Natural killer cell (primary cell): ENCODE results near the gene LY6G6C. TPM values are rescaled to one million over a fixed set of nuclear protein-coding genes. Genes with fewer than 3 reads are reported as not detected.

Source experiments
- ATAC-seq, 3 donors: fragments of 150-1000 bp in 2 of 3; fragments of 200-7000 bp in 1 of 3; cut with Tn5 transposase; 1 replicate in 1 of 3; 2 replicates in 2 of 3; pipeline ENCODE4 v1.10.0; 2021; ENCODE audit warnings: mild to moderate bottlenecking in 2 of 3, moderate library complexity in 2 of 3
- DNase-seq, 2 donors: peaks; one replicate each; pipeline versions ENCODE4 v3.0.0 to v3.0.0-alpha.2; 2013 to 2021; ENCODE audit warnings: mixed read lengths in 1 of 2
- H3K27ac ChIP-seq: one replicate; pipeline ENCODE4 v1.5.1; 2013; ENCODE audit warnings: mild to moderate bottlenecking, low read length
- H3K27me3 ChIP-seq: one replicate; pipeline ENCODE4 v1.6.1; 2013; ENCODE audit warnings: low read length; ENCODE audit not compliant: control insufficient read depth, insufficient read depth
- H3K36me3 ChIP-seq: one replicate; pipeline ENCODE4 v1.6.1; 2013; ENCODE audit warnings: low read length; ENCODE audit not compliant: control insufficient read depth, insufficient read depth
- H3K4me1 ChIP-seq: one replicate; pipeline ENCODE4 v1.6.1; 2013; ENCODE audit warnings: low read length; ENCODE audit not compliant: control insufficient read depth, insufficient read depth
- H3K4me3 ChIP-seq: one replicate; pipeline ENCODE4 v1.5.1; 2013; ENCODE audit warnings: low read length
- H3K9me3 ChIP-seq: one replicate; pipeline ENCODE4 v1.6.1; 2013; ENCODE audit warnings: low read length; ENCODE audit not compliant: control insufficient read depth, insufficient read depth
- H3K27ac Mint-ChIP-seq, 2 donors: one replicate each; pipeline ENCODE4 v1.8.0; 2022; ENCODE audit warnings: mild to moderate bottlenecking in 2 of 2, mixed read lengths in 2 of 2, moderate library complexity in 1 of 2
- H3K27me3 Mint-ChIP-seq, 2 donors: one replicate each; pipeline ENCODE4 v1.8.0; 2022; ENCODE audit warnings: low read depth in 2 of 2, mixed read lengths in 2 of 2
- H3K36me3 Mint-ChIP-seq: one replicate; pipeline ENCODE4 v1.8.0; 2022; ENCODE audit warnings: mixed read lengths
- H3K4me1 Mint-ChIP-seq, 2 donors: one replicate each; pipeline ENCODE4 v1.8.0; 2022; ENCODE audit warnings: mixed read lengths in 2 of 2
- H3K4me3 Mint-ChIP-seq: one replicate; pipeline ENCODE4 v1.8.0; 2022; ENCODE audit warnings: mild to moderate bottlenecking, moderate library complexity, mixed read lengths
- H3K9me3 Mint-ChIP-seq, 2 donors: one replicate each; pipeline ENCODE4 v1.8.0; 2022; ENCODE audit warnings: mixed read lengths in 2 of 2
- WGBS: methylation state at CpG from one replicate; pipeline ENCODE4 v1.1.7; 2013; ENCODE audit warnings: missing lambda C conversion rate; ENCODE audit not compliant: insufficient coverage; 5-methylcytosine and 5-hydroxymethylcytosine counted together
- intact Hi-C: fragments of 100-400 bp; cut with micrococcal nuclease; formaldehyde crosslinking; loops from one replicate; pipeline ENCODE4 v1.14.2; 2022
- total RNA-seq, 4 donors: library from RNA; stranded (reverse); fragments of 120-200 nt in 1 of 4; gene quantifications; one replicate each; pipeline versions ENCODE4 v1.2.3 to v1.2.4, GENCODE V29; 2013 to 2022
- TF ChIP-seq, protein P1 (sequence below): fragments of 200-600 bp; IDR thresholded peaks from one replicate; pipeline ENCODE4 v1.8.0; 2022; ENCODE audit warnings: antibody characterized with exemption

Gene LY6G6C
- total RNA-seq, 3 donors from 2014 or later (not counting 1 experiment from before 2014, with no cell fraction given): not detected

DNA sequence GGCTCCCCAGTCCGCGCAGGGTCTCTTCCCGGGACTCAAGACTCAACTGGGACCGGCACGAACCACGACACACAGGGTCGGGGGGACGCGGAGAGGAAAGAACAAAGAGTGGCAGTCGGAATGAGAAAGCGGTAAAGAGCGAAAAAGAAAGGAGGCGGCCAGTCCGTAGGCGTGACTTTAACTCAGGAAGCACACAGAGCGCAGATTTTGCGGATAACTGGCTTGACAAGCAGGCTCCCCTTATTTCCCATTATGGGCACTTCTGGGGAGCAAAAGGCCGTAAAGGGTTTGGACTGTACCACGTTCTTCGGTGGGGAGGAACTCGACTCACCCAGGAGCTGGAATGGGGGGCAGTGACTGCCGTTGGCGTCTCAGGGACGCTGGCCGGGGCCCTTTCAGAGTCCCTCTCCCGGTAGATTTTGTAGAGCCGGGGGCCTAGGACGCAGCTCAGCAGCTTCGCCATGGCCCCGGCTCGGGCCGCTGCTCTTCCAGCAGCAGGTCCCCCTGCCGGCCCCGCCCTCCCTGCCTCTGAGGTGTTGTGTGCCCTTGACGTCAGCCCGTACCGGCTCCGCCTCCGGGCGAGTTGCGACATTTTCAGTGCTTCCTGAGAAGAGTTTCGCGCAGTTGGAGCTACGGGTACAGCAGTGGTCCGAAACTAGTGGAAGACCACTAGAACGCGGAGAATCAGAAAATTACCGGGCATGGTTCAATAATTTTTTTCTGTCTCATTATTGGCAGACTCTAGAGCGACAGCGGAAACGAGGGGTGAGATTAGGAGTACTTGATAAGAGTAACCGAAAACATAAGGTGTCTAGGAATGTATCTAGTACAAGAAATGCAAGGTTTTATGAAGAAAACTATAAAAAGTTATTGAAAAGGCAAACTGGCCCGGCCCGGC is 18.5 kb downstream of the LY6G6C start, which contains the start of gene ABHD16A:
Gene ABHD16A (minus strand): TSS at position 506 of the 898 bp plus-strand sequence. CDS start 43 bp downstream, at position 463.
- H3K4me1 ChIP-seq: peaks cover 28% of the 10 kb centered on the region
- WGBS: 1% methylated on average over 54 of the region's 54 CpGs
- no peaks in the 10 kb centered on the region for H3K27me3 ChIP-seq
- peaks cover 24 to 27% of the 10 kb centered on the region in 2 donors for H3K4me1 Mint-ChIP-seq
- ATAC-seq (peak; percentile 93 to 97 (median 95)), DNase-seq (peak; percentile 97 to 99)
- H3K9me3 ChIP-seq: no peaks in the 10 kb centered on the region
- H3K9me3 Mint-ChIP-seq: no peaks in the 10 kb centered on the region
- H3K27me3 Mint-ChIP-seq: no peaks in the 10 kb centered on the region
- peak within 1 kb of the TSS; percentile 98 for H3K27ac ChIP-seq
- peak within 1 kb of the TSS; percentile 99 for H3K4me3 Mint-ChIP-seq
- H3K27ac Mint-ChIP-seq: peak within 1 kb of the TSS; percentile 96 to 98
- peak within 1 kb of the TSS; percentile 80 for H3K4me3 ChIP-seq
- intact Hi-C loops: loop anchor here (1.0 to 5.0 kb wide), 3 partner anchors 35 to 51 kb away; partner anchors contain the start of genes BAG6 and GPANK1
- no peaks in the 10 kb centered on the region for H3K36me3 Mint-ChIP-seq
- peaks cover 17% of the 10 kb centered on the region for H3K36me3 ChIP-seq
- TF ChIP-seq, protein P1, sequence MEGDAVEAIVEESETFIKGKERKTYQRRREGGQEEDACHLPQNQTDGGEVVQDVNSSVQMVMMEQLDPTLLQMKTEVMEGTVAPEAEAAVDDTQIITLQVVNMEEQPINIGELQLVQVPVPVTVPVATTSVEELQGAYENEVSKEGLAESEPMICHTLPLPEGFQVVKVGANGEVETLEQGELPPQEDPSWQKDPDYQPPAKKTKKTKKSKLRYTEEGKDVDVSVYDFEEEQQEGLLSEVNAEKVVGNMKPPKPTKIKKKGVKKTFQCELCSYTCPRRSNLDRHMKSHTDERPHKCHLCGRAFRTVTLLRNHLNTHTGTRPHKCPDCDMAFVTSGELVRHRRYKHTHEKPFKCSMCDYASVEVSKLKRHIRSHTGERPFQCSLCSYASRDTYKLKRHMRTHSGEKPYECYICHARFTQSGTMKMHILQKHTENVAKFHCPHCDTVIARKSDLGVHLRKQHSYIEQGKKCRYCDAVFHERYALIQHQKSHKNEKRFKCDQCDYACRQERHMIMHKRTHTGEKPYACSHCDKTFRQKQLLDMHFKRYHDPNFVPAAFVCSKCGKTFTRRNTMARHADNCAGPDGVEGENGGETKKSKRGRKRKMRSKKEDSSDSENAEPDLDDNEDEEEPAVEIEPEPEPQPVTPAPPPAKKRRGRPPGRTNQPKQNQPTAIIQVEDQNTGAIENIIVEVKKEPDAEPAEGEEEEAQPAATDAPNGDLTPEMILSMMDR: no peak

DNA sequence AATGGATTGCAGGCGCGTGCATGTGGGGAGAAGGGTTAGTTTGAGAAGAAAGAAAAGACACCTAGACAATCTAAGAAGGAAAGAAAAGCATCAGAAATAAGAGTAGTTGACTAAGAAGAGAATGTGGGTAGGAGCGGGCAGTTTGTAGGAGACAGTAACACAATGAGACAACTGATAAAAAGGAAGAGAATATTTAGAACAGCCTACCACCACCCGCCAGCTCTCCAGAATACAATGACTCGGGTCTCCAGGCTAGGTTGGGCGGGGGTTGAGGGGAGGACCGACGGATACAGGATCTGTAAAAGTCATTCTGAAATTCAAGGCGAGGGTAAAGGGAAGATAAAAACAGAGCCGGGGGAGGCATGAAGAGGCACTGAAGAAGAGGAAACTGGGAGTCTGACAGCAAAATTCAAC is 19.1 kb downstream of the LY6G6C start:
- Mint-ChIP-seq H3K9me3 (no peaks in the 10 kb centered on the region), H3K27me3 (no peaks in the 10 kb centered on the region), H3K27ac (peak overlapping the region; percentile 96 to 98), H3K4me1 (peaks cover 24 to 32% of the 10 kb centered on the region in 2 donors), H3K36me3 (no peaks in the 10 kb centered on the region), H3K4me3 (peak overlapping the region; percentile 99)
- Histone ChIP-seq H3K27me3 (no peaks in the 10 kb centered on the region), H3K27ac (peak overlapping the region; percentile 98), H3K4me1 (peaks cover 28% of the 10 kb centered on the region), H3K9me3 (no peaks in the 10 kb centered on the region), H3K4me3 (peak overlapping the region; percentile 80), H3K36me3 (peaks cover 21% of the 10 kb centered on the region)
- intact Hi-C loops: loop anchor here (2.0 to 5.0 kb wide), 2 partner anchors 38 to 50 kb away; partner anchors contain the start of genes BAG6 and GPANK1
- ATAC-seq: peak in 1 of 3 donors; percentile 1
- TF ChIP-seq, protein P1: no peak
- 2% methylated on average over 9 of the region's 10 CpGs for WGBS
- no peak for DNase-seq

DNA sequence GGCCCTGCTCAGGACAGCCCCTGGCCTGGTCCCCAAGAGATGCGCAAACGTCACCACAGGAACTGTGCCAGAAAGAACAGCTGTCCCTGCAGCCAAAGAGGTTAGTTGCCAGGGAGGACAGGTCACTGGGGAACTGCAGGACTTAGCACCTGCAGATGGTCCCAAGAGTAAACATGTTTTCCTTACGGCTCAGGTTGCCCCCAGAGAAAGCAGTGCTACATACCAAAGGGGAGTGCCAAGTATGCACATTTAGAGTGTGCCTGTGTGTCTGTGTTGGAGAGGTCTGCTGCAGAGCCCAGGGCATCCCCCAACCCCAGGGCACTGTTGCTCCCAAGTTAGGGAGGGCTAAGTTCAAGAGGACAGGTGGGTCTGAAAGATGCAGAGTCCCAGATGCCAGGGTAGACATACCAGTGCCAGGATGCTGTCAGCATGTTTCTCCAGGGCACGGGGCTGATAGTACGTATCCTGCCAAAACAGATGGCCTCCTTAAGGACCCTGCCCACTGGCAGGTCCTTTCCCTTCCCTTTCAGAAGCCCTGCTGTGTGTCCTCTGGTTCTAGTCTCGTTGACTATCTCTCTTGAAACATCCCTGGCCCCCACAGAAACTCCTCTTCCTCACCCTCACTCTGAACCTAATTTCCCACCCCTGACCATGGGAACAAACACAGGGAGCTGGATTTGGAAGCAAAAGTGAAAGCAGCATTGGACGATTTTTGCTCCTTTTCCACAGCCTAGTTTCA is 19.7 kb downstream of the LY6G6C start:
- ATAC-seq: no peak
- 47% methylated on average over 7 of the region's 7 CpGs for WGBS
- Mint-ChIP-seq H3K4me1 (peaks cover 24 to 37% of the 10 kb centered on the region in 2 donors), H3K36me3 (no peaks in the 10 kb centered on the region), H3K4me3 (peak overlapping the region; percentile 99), H3K9me3 (no peaks in the 10 kb centered on the region), H3K27ac (peak overlapping the region; percentile 96 to 98), H3K27me3 (no peaks in the 10 kb centered on the region)
- Histone ChIP-seq H3K4me1 (peaks cover 28% of the 10 kb centered on the region), H3K27ac (peak overlapping the region; percentile 98), H3K27me3 (no peaks in the 10 kb centered on the region), H3K36me3 (peaks cover 24% of the 10 kb centered on the region), H3K9me3 (no peaks in the 10 kb centered on the region), H3K4me3 (peak overlapping the region; percentile 80)
- DNase-seq: no peak
- intact Hi-C loops: loop anchor here (2.0 to 5.0 kb wide), 2 partner anchors 37 to 50 kb away; partner anchors contain the start of genes BAG6 and GPANK1
- TF ChIP-seq, protein P1: no peak
